ENCODE results near the gene MORN1. TPM values are rescaled to one million over a fixed set of nuclear protein-coding genes. Genes with fewer than 3 reads are reported as not detected.

The MORN1 gene
- total and polyA plus RNA-seq, 2 of the 8 experiments (the other 6 are each of a cell fraction or from before 2014, with no cell fraction given) = 5.0 to 9.1 TPM

DNA sequence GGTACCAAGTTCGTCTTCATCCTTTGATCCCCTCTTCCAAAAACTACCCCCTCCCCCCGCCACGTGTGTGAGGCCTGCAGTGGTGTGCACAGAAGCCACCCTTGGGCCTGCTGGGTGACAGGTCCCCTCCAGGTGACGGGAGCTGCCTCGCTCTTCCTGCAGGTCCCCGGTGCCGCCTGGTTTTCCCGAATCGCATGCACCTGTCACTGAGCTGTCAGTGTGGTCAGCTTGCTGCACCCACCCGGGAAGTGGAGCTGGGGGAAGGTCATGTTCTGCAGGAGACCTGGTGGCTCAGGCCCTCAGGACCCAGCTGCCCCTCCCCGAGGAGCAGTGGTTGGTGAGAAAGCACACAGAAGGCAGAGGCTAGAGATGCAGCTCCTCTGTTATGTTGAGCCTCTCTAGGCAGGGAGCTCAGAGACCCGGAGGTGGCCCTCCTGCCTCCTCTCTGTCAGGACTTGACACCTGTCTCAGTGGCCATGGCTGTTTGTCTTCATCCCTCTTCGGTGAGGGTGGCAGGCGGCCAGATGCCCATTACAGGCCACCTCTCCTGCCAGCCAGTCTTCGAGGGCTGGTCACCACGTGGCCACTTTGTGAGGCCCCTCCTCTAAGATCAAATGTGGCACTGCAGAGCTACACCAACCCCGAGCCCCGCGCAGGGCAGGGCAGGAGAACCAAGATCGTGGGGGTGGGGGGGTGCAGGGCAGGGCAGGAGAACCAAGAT, 102.4 kb downstream of the MORN1 start:
- no peak overlapping the region; the same call in 1 of the 2 replicates for H2BK5ac ChIP-seq (ENCODE audit: low read depth, low read length)
- no peak overlapping the region for H2BK12ac ChIP-seq (ENCODE audit: low read depth, low read length)
- H3K79me1 ChIP-seq (ENCODE audit: low read depth, low read length) = peaks cover 27% of the 10 kb centered on the region
- H4K8ac ChIP-seq (ENCODE audit: extremely low read depth, insufficient read depth, low read length) = 0 out of 2 replicates have a peak overlapping the region, but pooled peaks have one; percentile 81
- no peak overlapping the region for H3K56ac ChIP-seq (replicated peaks; ENCODE audit: insufficient read length, low read depth, low read length)
- no peaks in the 10 kb centered on the region for H3K36me3 ChIP-seq (ENCODE audit: control insufficient read depth in 2 of 4, insufficient read depth in 4 of 4, low read length in 3 of 4)
- H2BK20ac ChIP-seq (ENCODE audit: low read length) = no peak overlapping the region
- WGBS, 2 experiments (ENCODE audit: extremely low coverage in 1 of 2, insufficient coverage in 1 of 2, insufficient read length in 1 of 2, insufficient replicate concordance in 2 of 2, low coverage in 1 of 2, low lambda C conversion rate in 2 of 2, missing lambda C conversion rate in 1 of 2) = 82% methylated on average over 17 of the region's 20 CpGs; no CpG with 5 or more reads in 1 of the 2 experiments
- peaks cover 0 to 25% (median 15%) of the 10 kb centered on the region in 4 experiments; a peak in 5 of 7 replicates for H3K4me1 ChIP-seq (replicated peaks in 1 of 4; ENCODE audit: control insufficient read depth in 3 of 4, insufficient read depth in 4 of 4, low read length in 3 of 4)
- H3K4ac ChIP-seq (replicated peaks; ENCODE audit: insufficient read length, low read depth, low read length) = no peak overlapping the region
- no peak overlapping the region for H3K4me3 ChIP-seq (ENCODE audit: extremely low read depth in 1 of 4, insufficient read depth in 2 of 4, low read depth in 3 of 4, low read length in 4 of 4)
- no peak overlapping the region for H3K23ac ChIP-seq (ENCODE audit: insufficient read length)
- no peak overlapping the region; the same call in 1 of the 2 replicates for H3K18ac ChIP-seq (ENCODE audit: extremely low read depth, low read length)
- no peak overlapping the region for H2BK120ac ChIP-seq (replicated peaks; ENCODE audit: low read depth, low read length)
- no peak for DNase-seq (ENCODE audit: low read depth in 1 of 2, low spot score in 2 of 2)
- H4K20me1 ChIP-seq (replicated peaks in 1 of 2; ENCODE audit: control insufficient read depth in 1 of 2, insufficient read depth in 2 of 2, low read length in 2 of 2) = peaks cover 18 to 38% of the 10 kb centered on the region in 2 experiments
- H4K5ac ChIP-seq (ENCODE audit: insufficient read length, low read depth, low read length) = no peak overlapping the region
- H3K23me2 ChIP-seq (ENCODE audit: low read depth, low read length) = no peaks in the 10 kb centered on the region
- ChIA-PET CTCF (ENCODE audit: partially characterized antibody) (interaction anchor here (0.6 to 2.7 kb wide), 6 partner anchors 12 to 323 kb away, joined by 3 to 6 read pairs (median 3); no protein-coding TSS in a partner anchor), POLR2A (ENCODE audit: partially characterized antibody) (interaction anchor here (0.8 to 1.6 kb wide), 2 partner anchors 41 to 60 kb away, joined by 3 read pairs; no protein-coding TSS in a partner anchor)
- no peak overlapping the region for H3K14ac ChIP-seq (ENCODE audit: insufficient read length)
- no peak overlapping the region for H3K27ac ChIP-seq (ENCODE audit: low read depth, low read length)
- no peak for TF ChIP-seq RBBP5 (IDR thresholded peaks at IDR 0.05; ENCODE audit: borderline replicate concordance, low read depth, low read length)
- TF ChIP-seq CTBP2 (IDR thresholded peaks at IDR 0.05; ENCODE audit: borderline replicate concordance, insufficient read depth, insufficient read length, low read length) = no peak
- TF ChIP-seq FOSL1 (IDR thresholded peaks at IDR 0.05; ENCODE audit: insufficient read depth, low read depth, low read length) = no peak
- TF ChIP-seq EGR1 (IDR thresholded peaks at IDR 0.05; ENCODE audit: borderline replicate concordance, low read depth, low read length) = no peak
- no peak for TF ChIP-seq POLR2A (IDR thresholded peaks at IDR 0.05; ENCODE audit: control extremely low read depth in 1 of 2, low read depth in 2 of 2, low read length in 2 of 2)
- TF ChIP-seq TBP (IDR thresholded peaks at IDR 0.05; ENCODE audit: low read depth, low read length) = no peak
- TF ChIP-seq ZNF274 (IDR thresholded peaks at IDR 0.05; ENCODE audit: borderline replicate concordance, extremely low read depth, low read length) = no peak
- no peak for TF ChIP-seq HDAC6 (IDR thresholded peaks at IDR 0.05; ENCODE audit: low read depth, low read length)
- no peak for TF ChIP-seq HDAC2 (IDR thresholded peaks at IDR 0.05; ENCODE audit: borderline replicate concordance in 1 of 2, low read depth in 2 of 2, low read length in 2 of 2)
- TF ChIP-seq KDM4A (IDR thresholded peaks at IDR 0.05; ENCODE audit: low read depth, low read length, severe bottlenecking) = no peak
- TF ChIP-seq YY1 (IDR thresholded peaks at IDR 0.05; ENCODE audit: low read depth, low read length) = no peak
- no peak for TF ChIP-seq RNF2 (IDR thresholded peaks at IDR 0.05; ENCODE audit: borderline replicate concordance, low read depth, low read length, missing control alignments, poor library complexity, severe bottlenecking)
- H2AK5ac ChIP-seq (ENCODE audit: low read depth, low read length) = no peak overlapping the region
- no peak overlapping the region for H3K4me2 ChIP-seq (ENCODE audit: insufficient read depth in 1 of 2, low read depth in 2 of 2, low read length in 2 of 2)
- peaks cover 13 to 91% of the 10 kb centered on the region in 2 experiments; a peak in 3 of 4 replicates for H3K79me2 ChIP-seq (ENCODE audit: control insufficient read depth in 1 of 2, insufficient read depth in 2 of 2, low read length in 2 of 2)
- no peak overlapping the region for H2BK15ac ChIP-seq (ENCODE audit: low read length)
- H3K9ac ChIP-seq (replicated peaks in 1 of 4; ENCODE audit: extremely low read depth in 1 of 4, low read depth in 3 of 4, low read length in 3 of 4) = no peak overlapping the region
- no peak for FAIRE-seq
- H4K91ac ChIP-seq (replicated peaks; ENCODE audit: insufficient read length, low read length) = no peak overlapping the region
- H3K9me3 ChIP-seq (ENCODE audit: insufficient read depth in 2 of 2, low read depth in 1 of 2, low read length in 1 of 2) = no peaks in the 10 kb centered on the region
- H2AFZ ChIP-seq (ENCODE audit: low read length) = no peak overlapping the region
- H3K27me3 ChIP-seq (replicated peaks in 1 of 4; ENCODE audit: control insufficient read depth in 3 of 4, extremely low read depth in 1 of 4, insufficient read depth in 3 of 4, low read length in 3 of 4) = no peaks in the 10 kb centered on the region

Data from H1 (cell line).